ENCODE measurements around the gene REPS2. TPM values are rescaled to one million over a fixed set of nuclear protein-coding genes. Genes with fewer than 3 reads are reported as not detected.

Gene REPS2
- total RNA-seq, 1 experiment from 2014 or later, result 4.5 TPM

DNA sequence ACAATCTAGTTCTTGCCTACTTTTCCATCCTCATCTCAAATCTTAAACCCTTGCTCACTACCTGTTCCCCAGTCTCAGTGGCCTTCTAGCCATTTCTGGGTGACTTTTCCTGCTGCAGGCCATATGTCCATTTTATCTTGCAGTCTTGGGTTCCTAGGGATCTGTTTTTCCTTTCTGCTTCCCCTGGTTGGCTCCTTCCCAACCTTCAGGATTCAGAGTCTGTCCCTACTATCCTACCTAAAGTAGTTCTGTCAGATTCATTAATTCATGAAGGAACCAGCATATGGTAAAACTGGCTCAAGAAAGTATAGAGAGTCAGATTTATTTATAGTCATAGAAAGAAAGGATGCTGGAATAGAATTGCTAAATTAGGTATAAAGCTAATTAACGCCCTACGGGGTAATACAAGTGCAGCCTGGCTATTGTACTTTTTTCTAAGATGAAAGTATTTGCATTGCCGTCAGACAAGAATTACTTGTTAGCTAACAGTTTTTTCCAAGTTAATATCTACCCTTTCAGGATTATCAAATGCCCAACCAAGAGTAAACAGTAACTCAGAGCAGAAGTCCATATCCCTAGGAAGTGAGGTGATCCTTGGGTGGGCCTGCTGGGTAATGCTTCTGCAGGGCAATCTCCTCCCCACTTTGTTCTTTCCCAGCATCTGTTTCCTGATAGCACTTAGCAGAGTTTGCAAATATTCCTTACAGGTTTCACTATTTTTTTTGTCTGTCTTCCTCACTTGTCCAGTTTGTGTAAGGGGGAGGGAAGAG, 63.6 kb downstream of the REPS2 start:
- Histone ChIP-seq H3K27ac (ENCODE audit: low read length) (no peak overlapping the region), H3K4me1 (ENCODE audit: control insufficient read depth, insufficient read depth, low read length) (no peaks in the 10 kb centered on the region), H3K9me3 (ENCODE audit: control insufficient read depth, insufficient read depth, low read depth, low read length) (no peaks in the 10 kb centered on the region), H3K36me3 (ENCODE audit: control insufficient read depth, insufficient read depth, low read length) (no peaks in the 10 kb centered on the region), H3K27me3 (ENCODE audit: control insufficient read depth, insufficient read depth, low read length) (no peaks in the 10 kb centered on the region), H3K4me3 (ENCODE audit: low read depth in 2 of 2, low read length in 2 of 2) (no peak overlapping the region)
- ATAC-seq (no peak), DNase-seq (ENCODE audit: low read depth, low spot score) (no peak)
- in situ Hi-C loops (cut with HindIII; ENCODE audit: low pct_unique_long_range_greater_than_20kb, low sequenced_read_pairs), result no loop called here
- TF ChIP-seq, protein P1, sequence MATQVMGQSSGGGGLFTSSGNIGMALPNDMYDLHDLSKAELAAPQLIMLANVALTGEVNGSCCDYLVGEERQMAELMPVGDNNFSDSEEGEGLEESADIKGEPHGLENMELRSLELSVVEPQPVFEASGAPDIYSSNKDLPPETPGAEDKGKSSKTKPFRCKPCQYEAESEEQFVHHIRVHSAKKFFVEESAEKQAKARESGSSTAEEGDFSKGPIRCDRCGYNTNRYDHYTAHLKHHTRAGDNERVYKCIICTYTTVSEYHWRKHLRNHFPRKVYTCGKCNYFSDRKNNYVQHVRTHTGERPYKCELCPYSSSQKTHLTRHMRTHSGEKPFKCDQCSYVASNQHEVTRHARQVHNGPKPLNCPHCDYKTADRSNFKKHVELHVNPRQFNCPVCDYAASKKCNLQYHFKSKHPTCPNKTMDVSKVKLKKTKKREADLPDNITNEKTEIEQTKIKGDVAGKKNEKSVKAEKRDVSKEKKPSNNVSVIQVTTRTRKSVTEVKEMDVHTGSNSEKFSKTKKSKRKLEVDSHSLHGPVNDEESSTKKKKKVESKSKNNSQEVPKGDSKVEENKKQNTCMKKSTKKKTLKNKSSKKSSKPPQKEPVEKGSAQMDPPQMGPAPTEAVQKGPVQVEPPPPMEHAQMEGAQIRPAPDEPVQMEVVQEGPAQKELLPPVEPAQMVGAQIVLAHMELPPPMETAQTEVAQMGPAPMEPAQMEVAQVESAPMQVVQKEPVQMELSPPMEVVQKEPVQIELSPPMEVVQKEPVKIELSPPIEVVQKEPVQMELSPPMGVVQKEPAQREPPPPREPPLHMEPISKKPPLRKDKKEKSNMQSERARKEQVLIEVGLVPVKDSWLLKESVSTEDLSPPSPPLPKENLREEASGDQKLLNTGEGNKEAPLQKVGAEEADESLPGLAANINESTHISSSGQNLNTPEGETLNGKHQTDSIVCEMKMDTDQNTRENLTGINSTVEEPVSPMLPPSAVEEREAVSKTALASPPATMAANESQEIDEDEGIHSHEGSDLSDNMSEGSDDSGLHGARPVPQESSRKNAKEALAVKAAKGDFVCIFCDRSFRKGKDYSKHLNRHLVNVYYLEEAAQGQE (IDR thresholded peaks at IDR 0.05; ENCODE audit: insufficient read depth in 1 of 2, low read depth in 2 of 2, low read length in 1 of 2), result no peak
- BruUV-seq (replicated peaks), result no TSS peak
- ChIA-PET POLR2A (no interaction called here), CTCF (no interaction called here)
- intact Hi-C loops (cut with micrococcal nuclease; ENCODE audit: unreplicated experiment), result no loop called here

DNA sequence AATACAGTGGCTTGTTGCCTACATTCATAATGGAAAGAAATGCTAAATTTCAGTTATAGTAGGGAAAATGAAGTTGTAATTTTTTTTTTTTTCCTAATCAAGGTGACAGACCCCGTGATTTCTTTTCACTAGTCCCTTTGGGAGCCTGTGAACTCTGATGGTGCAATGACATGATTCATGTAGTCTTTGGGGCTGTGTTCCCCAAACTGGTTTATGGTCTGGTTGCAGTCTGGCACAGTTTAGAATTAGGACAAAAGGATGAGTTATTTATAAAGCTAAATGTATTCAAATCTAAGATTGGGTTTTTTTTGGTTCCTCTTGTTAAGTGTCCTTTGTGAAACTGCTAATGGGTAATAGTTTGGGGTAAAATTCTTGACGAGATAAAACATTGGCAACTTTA, 66.0 kb downstream of the REPS2 start:
- DNase-seq (ENCODE audit: low read depth, low spot score), result no peak
- CTCF ChIA-PET, result no interaction called here

More for the DNA sequence above, 66.0 kb downstream of the REPS2 start:
- Histone ChIP-seq H3K36me3 (ENCODE audit: control insufficient read depth, insufficient read depth, low read length) (no peaks in the 10 kb centered on the region), H3K9me3 (ENCODE audit: control insufficient read depth, insufficient read depth, low read depth, low read length) (no peaks in the 10 kb centered on the region), H3K27ac (ENCODE audit: low read length) (no peak overlapping the region), H3K4me3 (ENCODE audit: low read depth in 2 of 2, low read length in 2 of 2) (no peak overlapping the region), H3K4me1 (ENCODE audit: control insufficient read depth, insufficient read depth, low read length) (no peaks in the 10 kb centered on the region), H3K27me3 (ENCODE audit: control insufficient read depth, insufficient read depth, low read length) (no peaks in the 10 kb centered on the region)
- in situ Hi-C loops (cut with HindIII; ENCODE audit: low pct_unique_long_range_greater_than_20kb, low sequenced_read_pairs), result no loop called here
- no peak for ATAC-seq
- intact Hi-C loops (cut with micrococcal nuclease; ENCODE audit: unreplicated experiment), result no loop called here
- POLR2A ChIA-PET, result no interaction called here
- no TSS peak for BruUV-seq (replicated peaks)
- TF ChIP-seq POLR2AphosphoS5 (IDR thresholded peaks at IDR 0.05; ENCODE audit: low read depth, low read length), result no peak
- TF ChIP-seq, protein P1 (IDR thresholded peaks at IDR 0.05; ENCODE audit: insufficient read depth in 1 of 2, low read depth in 2 of 2, low read length in 1 of 2), result no peak
- TF ChIP-seq SIN3A (IDR thresholded peaks at IDR 0.05; ENCODE audit: borderline replicate concordance, insufficient read depth, low read depth, low read length), result no peak
- TF ChIP-seq TCF7L2 (IDR thresholded peaks at IDR 0.05; ENCODE audit: low read depth, low read length), result no peak
- TF ChIP-seq, protein P2, sequence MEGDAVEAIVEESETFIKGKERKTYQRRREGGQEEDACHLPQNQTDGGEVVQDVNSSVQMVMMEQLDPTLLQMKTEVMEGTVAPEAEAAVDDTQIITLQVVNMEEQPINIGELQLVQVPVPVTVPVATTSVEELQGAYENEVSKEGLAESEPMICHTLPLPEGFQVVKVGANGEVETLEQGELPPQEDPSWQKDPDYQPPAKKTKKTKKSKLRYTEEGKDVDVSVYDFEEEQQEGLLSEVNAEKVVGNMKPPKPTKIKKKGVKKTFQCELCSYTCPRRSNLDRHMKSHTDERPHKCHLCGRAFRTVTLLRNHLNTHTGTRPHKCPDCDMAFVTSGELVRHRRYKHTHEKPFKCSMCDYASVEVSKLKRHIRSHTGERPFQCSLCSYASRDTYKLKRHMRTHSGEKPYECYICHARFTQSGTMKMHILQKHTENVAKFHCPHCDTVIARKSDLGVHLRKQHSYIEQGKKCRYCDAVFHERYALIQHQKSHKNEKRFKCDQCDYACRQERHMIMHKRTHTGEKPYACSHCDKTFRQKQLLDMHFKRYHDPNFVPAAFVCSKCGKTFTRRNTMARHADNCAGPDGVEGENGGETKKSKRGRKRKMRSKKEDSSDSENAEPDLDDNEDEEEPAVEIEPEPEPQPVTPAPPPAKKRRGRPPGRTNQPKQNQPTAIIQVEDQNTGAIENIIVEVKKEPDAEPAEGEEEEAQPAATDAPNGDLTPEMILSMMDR (IDR thresholded peaks at IDR 0.05), result no peak

Measured in Panc1 (cell line).